Adrenal gland (tissue), 5 donors: ENCODE results near the gene MDFI.

Experiments used
- CTCF ChIP-seq, 6 experiments: fragments of 450-650 bp in 4 of 6; fragments of 200-600 bp in 2 of 6; sonication (generic) in 1 of 6; IDR thresholded peaks; 1 replicate in 5 of 6; 2 replicates in 1 of 6; pipeline versions ENCODE4 v1.5.1 to v1.8.0; 2016 to 2021; ENCODE audit warnings: antibody characterized with exemption in 6 of 6, mild to moderate bottlenecking in 2 of 6, moderate library complexity in 1 of 6
- POLR2A ChIP-seq, 2 donors: fragments of 450-650 bp; IDR thresholded peaks; one replicate each; pipeline ENCODE4 v1.6.1; 2017; ENCODE audit warnings: antibody characterized with exemption in 2 of 2, mild to moderate bottlenecking in 2 of 2, moderate library complexity in 1 of 2
- donor health status: DM: no; HTN: no; CAD: no.

- TF ChIP-seq CTCF (IDR thresholded peaks at IDR 0.05) (no peak), POLR2A (IDR thresholded peaks at IDR 0.05) (no peak)
Measured at GRCh38 chr6:41625442-41625841, 12.8 kb upstream of the MDFI start.
